ENCODE measurements around the gene OSBPL7. TPM values are rescaled to one million over a fixed set of nuclear protein-coding genes. Genes with fewer than 3 reads are reported as not detected.

The OSBPL7 gene
- total and polyA plus RNA-seq, 2 of the 8 experiments (the other 6 are each of a cell fraction or from before 2014, with no cell fraction given): 7.2 to 8.9 TPM

DNA sequence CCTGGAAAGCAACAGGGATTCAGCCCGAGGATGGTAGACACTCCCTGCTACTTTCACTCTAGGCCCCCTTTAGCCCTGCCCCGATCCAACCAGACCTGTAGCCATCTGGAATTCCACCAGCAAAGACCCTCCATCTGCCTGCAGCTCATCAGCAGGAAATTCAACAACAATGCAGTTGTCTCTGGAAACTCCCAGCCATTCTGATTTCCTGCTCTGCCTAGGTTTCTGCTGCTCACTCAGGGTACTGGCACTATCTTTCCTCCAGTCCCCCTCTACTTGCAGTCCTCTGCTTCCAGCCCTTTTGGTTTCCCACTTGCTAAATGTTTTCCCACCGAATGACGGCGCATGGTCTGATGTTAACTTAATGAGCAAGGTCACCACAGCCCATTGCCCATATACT lies 32.0 kb upstream of the OSBPL7 start:
- peaks cover 2 to 5% of the 10 kb centered on the region in 2 experiments for H4K20me1 ChIP-seq (replicated peaks in 1 of 2; ENCODE audit: control insufficient read depth in 1 of 2, insufficient read depth in 2 of 2, low read length in 2 of 2)
- H4K5ac ChIP-seq (ENCODE audit: insufficient read length, low read depth, low read length): no peak overlapping the region
- H2BK120ac ChIP-seq (replicated peaks; ENCODE audit: low read depth, low read length): no peak overlapping the region
- no peak overlapping the region for H4K8ac ChIP-seq (ENCODE audit: extremely low read depth, insufficient read depth, low read length)
- no peak overlapping the region for H2BK12ac ChIP-seq (ENCODE audit: low read depth, low read length)
- H2BK20ac ChIP-seq (ENCODE audit: low read length): no peak overlapping the region
- H3K23me2 ChIP-seq (ENCODE audit: low read depth, low read length): peaks cover 16% of the 10 kb centered on the region
- H2AFZ ChIP-seq (ENCODE audit: low read length): no peak overlapping the region
- H3K79me2 ChIP-seq (ENCODE audit: control insufficient read depth in 1 of 2, insufficient read depth in 2 of 2, low read length in 2 of 2): no peaks in the 10 kb centered on the region
- H3K36me3 ChIP-seq (ENCODE audit: control insufficient read depth in 2 of 4, insufficient read depth in 4 of 4, low read length in 3 of 4): no peaks in the 10 kb centered on the region
- ChIA-PET POLR2A (ENCODE audit: partially characterized antibody) (interaction anchor here (1.2 to 1.5 kb wide), 2 partner anchors 9 to 29 kb away, joined by 4 read pairs; no protein-coding TSS in a partner anchor), CTCF (ENCODE audit: partially characterized antibody) (interaction anchor here (15.3 to 33.0 kb wide), 5 partner anchors 3 to 95 kb away, joined by 246 to 1206 read pairs (median 373); partner anchors contain the start of genes PNPO, PRR15L, SCRN2 and SP2)
- H3K4ac ChIP-seq (replicated peaks; ENCODE audit: insufficient read length, low read depth, low read length): no peak overlapping the region
- no peaks in the 10 kb centered on the region for H3K9me3 ChIP-seq (ENCODE audit: insufficient read depth in 2 of 2, low read depth in 1 of 2, low read length in 1 of 2)
- H3K4me2 ChIP-seq (ENCODE audit: insufficient read depth in 1 of 2, low read depth in 2 of 2, low read length in 2 of 2): no peak overlapping the region
- H3K27me3 ChIP-seq (replicated peaks in 1 of 4; ENCODE audit: control insufficient read depth in 3 of 4, extremely low read depth in 1 of 4, insufficient read depth in 3 of 4, low read length in 3 of 4): peaks cover 39 to 72% (median 68%) of the 10 kb centered on the region in 4 experiments
- H3K18ac ChIP-seq (ENCODE audit: extremely low read depth, low read length): no peak overlapping the region
- no peak overlapping the region for H2BK15ac ChIP-seq (ENCODE audit: low read length)
- no peak overlapping the region for H2BK5ac ChIP-seq (ENCODE audit: low read depth, low read length)
- H3K14ac ChIP-seq (ENCODE audit: insufficient read length): no peak overlapping the region
- H3K23ac ChIP-seq (ENCODE audit: insufficient read length): no peak overlapping the region
- H3K56ac ChIP-seq (replicated peaks; ENCODE audit: insufficient read length, low read depth, low read length): no peak overlapping the region
- DNase-seq (ENCODE audit: low read depth in 1 of 2, low spot score in 2 of 2) (no peak), FAIRE-seq (no peak)
- H3K4me3 ChIP-seq (ENCODE audit: extremely low read depth in 1 of 4, insufficient read depth in 2 of 4, low read depth in 3 of 4, low read length in 4 of 4): no peak overlapping the region
- no peak overlapping the region for H3K9ac ChIP-seq (replicated peaks in 1 of 4; ENCODE audit: extremely low read depth in 1 of 4, low read depth in 3 of 4, low read length in 3 of 4)
- peaks cover 4 to 16% (median 11%) of the 10 kb centered on the region in 4 experiments for H3K4me1 ChIP-seq (replicated peaks in 1 of 4; ENCODE audit: control insufficient read depth in 3 of 4, insufficient read depth in 4 of 4, low read length in 3 of 4)
- H3K27ac ChIP-seq (ENCODE audit: low read depth, low read length): no peak overlapping the region
- no peak overlapping the region for H4K91ac ChIP-seq (replicated peaks; ENCODE audit: insufficient read length, low read length)
- no peaks in the 10 kb centered on the region for H3K79me1 ChIP-seq (ENCODE audit: low read depth, low read length)
- 72% methylated on average over 5 of the region's 5 CpGs; no CpG with 5 or more reads in 1 of the 2 experiments for WGBS, 2 experiments (ENCODE audit: extremely low coverage in 1 of 2, insufficient coverage in 1 of 2, insufficient read length in 1 of 2, insufficient replicate concordance in 2 of 2, low coverage in 1 of 2, low lambda C conversion rate in 2 of 2, missing lambda C conversion rate in 1 of 2)
- no peak overlapping the region for H2AK5ac ChIP-seq (ENCODE audit: low read depth, low read length)
- no peak for TF ChIP-seq MAFK (IDR thresholded peaks at IDR 0.05; ENCODE audit: low read depth, low read length)
- TF ChIP-seq CEBPB (IDR thresholded peaks at IDR 0.05; ENCODE audit: low read depth, low read length): no peak
- TF ChIP-seq CHD2 (IDR thresholded peaks at IDR 0.05; ENCODE audit: low read length): no peak
- TF ChIP-seq SIRT6 (IDR thresholded peaks at IDR 0.05; ENCODE audit: low read length): no peak
- TF ChIP-seq JUND (IDR thresholded peaks at IDR 0.05; ENCODE audit: low read length): no peak
- TF ChIP-seq ASH2L (IDR thresholded peaks at IDR 0.05; ENCODE audit: low read length): no peak
- no peak for TF ChIP-seq NANOG (IDR thresholded peaks at IDR 0.05; ENCODE audit: insufficient read depth, low read depth, low read length, poor library complexity, severe bottlenecking)
- TF ChIP-seq, protein P1, sequence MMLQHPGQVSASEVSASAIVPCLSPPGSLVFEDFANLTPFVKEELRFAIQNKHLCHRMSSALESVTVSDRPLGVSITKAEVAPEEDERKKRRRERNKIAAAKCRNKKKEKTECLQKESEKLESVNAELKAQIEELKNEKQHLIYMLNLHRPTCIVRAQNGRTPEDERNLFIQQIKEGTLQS (IDR thresholded peaks at IDR 0.05; ENCODE audit: insufficient read depth, low read depth, low read length): no peak
- no peak for TF ChIP-seq ZNF274 (IDR thresholded peaks at IDR 0.05; ENCODE audit: borderline replicate concordance, extremely low read depth, low read length)
- TF ChIP-seq PHF8 (conservative IDR thresholded peaks at IDR 0.05; ENCODE audit: low read depth, low read length): no peak
- no peak for TF ChIP-seq TEAD4 (IDR thresholded peaks at IDR 0.05; ENCODE audit: low read depth, low read length)
- TF ChIP-seq SIN3A (conservative IDR thresholded peaks at IDR 0.05 in 1 of 2, IDR thresholded peaks at IDR 0.05 in 1 of 2; ENCODE audit: low read depth in 1 of 2, low read length in 2 of 2): no peak
